HPDE6-E6E7 (cell line): ENCODE measurements around the gene AUTS2.

Source experiments
- DNase-seq: peaks from one replicate; pipeline ENCODE4 v3.0.0; 2011; ENCODE audit warnings: missing footprints; ENCODE audit errors: extremely low spot score

Gene AUTS2

DNA sequence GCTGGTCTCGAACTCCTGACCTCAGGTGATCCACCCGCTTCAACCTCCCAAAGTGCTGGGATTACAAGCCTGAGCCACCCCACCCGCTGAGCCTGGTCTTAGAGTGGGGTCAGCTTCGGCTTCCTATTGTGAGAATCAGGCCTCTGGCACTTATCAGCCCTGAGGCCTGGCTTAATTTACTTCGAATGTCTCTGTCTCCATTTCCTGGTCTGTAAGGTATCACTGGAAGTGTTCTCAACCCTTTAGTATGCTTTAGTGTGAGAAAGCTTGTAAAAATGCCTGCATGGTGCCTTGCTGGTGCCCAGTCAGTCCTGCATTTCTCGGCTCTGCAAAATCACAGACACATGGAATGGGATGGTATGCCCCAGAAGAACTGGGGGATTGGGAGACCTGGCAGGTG, 862.3 kb downstream of the AUTS2 start:
- no peak for DNase-seq

- DNase-seq: no peak
Measured at GRCh38 chr7:70463352-70463938, 865.2 kb downstream of the AUTS2 start.

GRCh38 chr7:70466725-70467364, 868.6 kb downstream of the AUTS2 start:
- no peak for DNase-seq

DNA sequence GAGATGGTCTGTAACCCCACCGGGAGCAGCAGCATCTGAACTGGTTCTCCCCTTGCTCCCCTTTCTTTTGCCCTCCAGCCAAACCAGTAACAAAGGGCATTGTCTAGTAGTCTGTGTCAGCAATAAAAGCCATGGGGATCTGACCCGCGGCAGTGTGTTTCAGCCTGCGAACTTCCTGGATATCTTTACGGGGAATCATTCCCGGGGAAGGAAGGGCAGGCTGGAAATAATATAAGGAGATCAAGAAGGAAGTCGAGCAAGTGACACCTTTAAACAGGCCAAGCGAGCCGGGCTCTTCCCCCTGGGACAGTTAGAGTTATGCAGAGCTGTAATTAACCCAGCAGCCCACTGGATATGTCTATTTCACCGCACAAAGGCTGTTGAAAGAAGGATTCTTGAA, 872.5 kb downstream of the AUTS2 start:
- DNase-seq: no peak

DNA sequence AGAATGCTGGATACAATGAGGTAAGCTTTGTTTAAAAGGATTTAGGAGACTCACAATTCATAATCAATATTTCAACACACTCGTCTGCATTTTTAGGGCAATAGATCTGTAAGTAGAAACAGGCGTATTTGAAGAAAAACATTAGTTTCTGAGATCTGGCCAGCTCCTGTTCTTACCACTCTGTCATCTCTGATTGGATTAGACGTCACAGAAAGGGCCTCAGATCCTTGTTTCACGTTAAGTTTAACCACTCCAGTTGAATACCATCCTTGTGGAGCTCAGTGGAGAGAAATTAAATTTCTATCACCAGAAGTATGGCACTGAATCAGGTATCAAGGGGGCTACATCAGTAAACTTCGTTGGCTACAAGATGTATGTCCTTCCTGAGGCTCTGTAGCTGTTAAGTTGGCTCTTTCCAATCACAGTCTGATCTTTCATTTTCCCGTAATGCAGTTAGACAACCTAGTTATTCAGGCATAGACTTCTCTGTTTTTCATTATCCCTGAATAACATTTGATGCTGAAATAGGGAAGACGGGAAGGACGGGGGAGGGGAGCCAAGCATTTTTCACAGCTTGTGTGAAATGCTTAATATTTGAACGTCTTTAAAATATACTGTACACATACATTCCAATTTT, 874.4 kb downstream of the AUTS2 start:
- no peak for DNase-seq

- no peak for DNase-seq
Measured at GRCh38 chr7:70474639-70475234, 876.5 kb downstream of the AUTS2 start.

DNA sequence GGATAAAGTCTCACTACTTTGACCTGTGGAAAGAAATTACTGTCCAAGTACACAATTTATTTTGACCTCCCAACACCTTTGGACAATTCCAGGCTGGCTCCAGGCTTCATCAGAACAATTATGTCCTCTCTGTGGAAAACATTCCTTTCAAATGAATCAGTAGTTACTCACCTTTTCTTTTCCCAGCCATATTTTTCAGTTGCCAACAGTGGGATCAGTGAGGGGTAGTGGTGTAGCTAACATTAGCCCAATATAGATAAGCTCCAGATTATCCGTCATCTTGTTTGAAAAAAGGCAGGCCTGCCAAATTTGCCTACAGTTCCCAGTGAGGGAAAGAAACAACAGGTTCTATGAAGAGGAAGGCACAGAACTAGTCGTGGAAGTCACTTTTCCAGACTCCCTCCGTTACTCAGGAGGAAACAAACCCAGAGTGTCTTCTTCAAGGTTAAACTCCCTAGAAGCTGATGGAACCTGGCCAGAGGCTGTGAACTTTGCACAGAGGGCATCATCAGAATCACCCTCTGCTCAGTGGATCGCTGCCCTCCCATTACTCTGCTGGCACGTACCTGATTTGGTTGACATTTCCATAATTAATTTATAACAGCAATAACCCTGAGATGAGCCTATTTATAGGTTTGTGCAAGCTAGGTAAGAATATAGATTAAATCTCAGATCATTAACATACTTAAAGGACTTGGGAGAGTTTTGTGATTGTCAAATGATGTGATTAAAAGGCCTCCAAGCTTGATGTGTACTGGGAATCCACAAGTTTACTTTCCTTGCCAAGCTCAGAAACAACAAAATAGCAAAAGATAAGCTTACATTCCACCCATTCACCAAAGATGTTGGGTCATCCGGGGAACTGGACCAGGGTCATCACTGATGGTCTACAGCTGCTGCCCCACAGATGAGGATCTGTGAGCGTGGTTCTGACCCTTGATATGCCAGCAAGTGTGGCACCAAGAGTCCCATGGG, 879.0 kb downstream of the AUTS2 start:
- peak; percentile 20 for DNase-seq

- no peak for DNase-seq
Measured at GRCh38 chr7:70479153-70480021, 881.1 kb downstream of the AUTS2 start.

DNA sequence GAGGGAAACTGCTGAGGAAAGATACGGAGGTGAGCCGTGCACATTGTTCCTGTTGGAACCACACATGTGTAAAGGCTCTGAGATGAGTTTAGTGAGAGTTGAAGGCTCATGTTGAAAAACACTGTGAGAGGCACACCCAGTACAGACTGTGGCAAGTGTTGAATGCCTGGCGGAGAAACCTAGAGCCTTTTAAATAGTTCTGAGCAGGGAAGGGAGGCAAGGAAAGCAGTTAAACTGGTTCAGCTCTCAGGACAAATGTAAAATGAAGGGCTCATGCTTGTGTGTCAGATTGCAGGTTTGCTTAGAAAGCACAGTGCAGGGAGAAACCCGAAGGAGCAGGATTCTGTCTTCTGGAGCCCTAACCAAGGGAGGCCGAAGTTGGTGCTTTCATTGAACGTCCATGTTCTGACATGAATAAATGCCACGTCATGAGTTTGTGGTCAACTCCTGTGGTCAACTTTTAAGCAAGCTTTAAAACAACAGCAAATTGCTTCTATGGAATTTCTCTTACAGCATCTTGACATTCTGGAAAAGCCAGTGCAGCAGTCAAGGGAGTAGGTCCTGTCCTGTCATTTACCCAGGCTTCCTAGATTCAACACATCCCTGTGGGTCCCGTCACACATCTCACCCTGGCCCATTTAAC, 882.8 kb downstream of the AUTS2 start:
- DNase-seq: peak; percentile 62

GRCh38 chr7:70481570-70482123, 883.4 kb downstream of the AUTS2 start:
- no peak for DNase-seq

GRCh38 chr7:70484255-70484654, 886.0 kb downstream of the AUTS2 start:
- DNase-seq: no peak

- DNase-seq: no peak
Measured at GRCh38 chr7:70486977-70487376, 888.7 kb downstream of the AUTS2 start.

GRCh38 chr7:70487428-70487827, 889.2 kb downstream of the AUTS2 start:
- no peak for DNase-seq

GRCh38 chr7:70487886-70488285, 889.6 kb downstream of the AUTS2 start:
- no peak for DNase-seq

GRCh38 chr7:70489813-70490212, 891.5 kb downstream of the AUTS2 start:
- DNase-seq: no peak

DNA sequence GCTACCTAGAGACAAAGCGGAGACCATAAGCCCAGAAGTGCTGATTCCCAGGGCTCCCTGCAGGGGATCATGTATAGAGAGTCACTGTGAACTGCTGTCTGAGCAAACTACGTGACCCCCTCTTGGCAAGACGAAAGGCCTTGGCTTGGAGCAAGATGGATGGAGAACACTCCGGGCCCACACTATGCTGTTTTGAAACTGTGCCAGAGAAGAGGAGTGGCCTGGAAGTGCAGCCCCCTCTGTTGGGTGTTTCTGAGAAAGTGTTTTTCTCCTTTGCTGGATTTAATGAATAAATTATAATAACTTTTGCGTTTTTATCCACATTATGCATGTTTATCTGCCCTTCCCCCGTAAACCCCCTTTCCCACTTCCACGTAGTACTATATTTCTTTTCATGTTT, 894.4 kb downstream of the AUTS2 start:
- no peak for DNase-seq

- DNase-seq: no peak
Measured at GRCh38 chr7:70494225-70495032, 896.2 kb downstream of the AUTS2 start.

GRCh38 chr7:70495033-70495376, 896.7 kb downstream of the AUTS2 start:
- DNase-seq: no peak

DNA sequence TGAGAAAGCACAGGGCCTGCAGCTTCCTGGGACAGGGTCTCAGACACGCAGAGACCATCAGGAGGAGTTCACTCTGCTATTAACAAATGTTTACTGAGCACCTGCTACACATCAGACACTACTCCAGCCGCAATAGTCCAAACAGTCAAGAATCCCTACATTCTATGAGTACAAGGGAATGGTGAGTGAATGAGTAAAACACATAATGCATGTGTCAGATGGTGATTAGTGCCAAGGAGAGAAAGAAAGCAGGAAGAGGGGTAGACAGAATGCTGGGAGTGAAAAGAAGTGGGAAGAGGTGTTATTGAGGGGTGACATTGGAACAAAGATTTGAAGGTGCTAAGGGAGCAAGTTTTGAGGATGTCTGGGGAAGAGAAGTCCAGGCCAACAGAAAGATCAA, 899.5 kb downstream of the AUTS2 start:
- DNase-seq: no peak
